ENCODE measurements around the gene MICAL2. TPM values are rescaled to one million over a fixed set of nuclear protein-coding genes. Genes with fewer than 3 reads are reported as not detected.

Gene MICAL2
- total RNA-seq, 1 donor from 2014 or later: 110 TPM

DNA sequence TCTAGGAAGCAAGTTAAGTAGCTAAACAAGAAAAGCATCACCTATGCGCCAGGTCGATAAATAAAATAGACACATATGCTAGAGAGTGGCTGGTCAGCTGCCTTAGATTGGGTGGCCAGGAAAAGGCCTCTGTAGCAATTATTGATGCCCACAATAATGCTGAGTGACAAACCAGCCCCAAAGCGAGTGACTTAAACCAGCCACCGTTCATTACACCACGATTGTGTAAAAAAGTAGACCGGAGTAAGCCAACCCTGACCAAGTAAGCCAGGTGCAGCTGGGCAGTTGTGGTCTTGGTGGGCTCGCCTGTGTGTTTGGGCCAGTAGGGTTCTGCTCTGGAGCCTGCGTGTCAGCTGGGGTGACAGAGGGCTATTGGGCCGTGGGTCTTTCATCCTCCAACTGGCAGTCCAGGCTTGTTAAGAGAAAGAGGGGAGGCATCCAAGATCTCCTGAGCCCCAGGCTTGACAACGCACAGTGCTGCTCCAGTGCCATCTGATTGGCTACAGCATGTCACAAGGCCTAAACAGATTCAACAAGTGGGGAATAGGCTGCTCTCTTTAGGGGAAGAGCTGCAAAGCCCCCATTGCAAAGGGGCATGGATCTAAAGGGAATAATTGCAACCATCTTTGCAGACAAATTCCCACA is 166.6 kb downstream of the MICAL2 start:
- DNase-seq: no peak

- DNase-seq: no peak
Measured at GRCh38 chr11:12278766-12279671, 168.6 kb downstream of the MICAL2 start.

GRCh38 chr11:12279672-12280108 is 169.3 kb downstream of the MICAL2 start:
- DNase-seq: no peak

GRCh38 chr11:12280199-12280837 is 169.9 kb downstream of the MICAL2 start:
- DNase-seq: peak; percentile 21

DNA sequence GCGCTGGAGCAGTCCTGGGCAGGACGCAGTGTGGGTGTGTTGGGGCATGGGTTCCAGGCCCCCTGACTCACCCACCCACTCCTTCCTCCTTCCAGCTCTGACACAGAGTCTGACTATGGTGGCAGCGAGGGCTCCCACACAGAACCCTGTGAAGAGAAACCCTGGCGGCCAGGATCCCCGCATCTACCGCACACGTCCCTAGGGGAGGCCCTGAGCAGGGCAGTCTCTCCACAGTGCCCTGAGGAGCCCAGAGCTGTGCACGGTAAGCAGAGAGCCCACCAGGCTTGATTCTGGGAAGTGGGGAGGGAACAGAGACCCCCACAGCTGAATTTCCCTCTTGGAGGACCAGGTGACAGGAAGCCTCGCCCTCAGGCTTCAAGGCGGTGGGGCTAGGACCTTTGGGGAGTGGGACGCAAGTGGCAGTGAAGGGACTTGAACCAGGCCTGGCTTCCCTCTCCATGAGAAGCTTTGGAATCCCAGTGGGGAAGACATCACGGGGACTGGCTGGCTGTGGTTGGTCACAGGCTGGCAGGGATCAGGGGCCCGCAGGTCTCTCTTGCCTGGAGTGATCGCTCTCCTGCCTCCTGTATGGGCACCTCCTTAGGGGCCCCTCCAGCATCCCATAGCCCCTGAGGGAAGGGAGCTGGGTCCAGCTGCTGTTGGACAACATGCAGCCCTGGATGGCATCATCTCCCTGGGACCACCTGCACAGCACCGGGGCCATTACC is 170.6 kb downstream of the MICAL2 start:
- peak; percentile 58 for DNase-seq

DNA sequence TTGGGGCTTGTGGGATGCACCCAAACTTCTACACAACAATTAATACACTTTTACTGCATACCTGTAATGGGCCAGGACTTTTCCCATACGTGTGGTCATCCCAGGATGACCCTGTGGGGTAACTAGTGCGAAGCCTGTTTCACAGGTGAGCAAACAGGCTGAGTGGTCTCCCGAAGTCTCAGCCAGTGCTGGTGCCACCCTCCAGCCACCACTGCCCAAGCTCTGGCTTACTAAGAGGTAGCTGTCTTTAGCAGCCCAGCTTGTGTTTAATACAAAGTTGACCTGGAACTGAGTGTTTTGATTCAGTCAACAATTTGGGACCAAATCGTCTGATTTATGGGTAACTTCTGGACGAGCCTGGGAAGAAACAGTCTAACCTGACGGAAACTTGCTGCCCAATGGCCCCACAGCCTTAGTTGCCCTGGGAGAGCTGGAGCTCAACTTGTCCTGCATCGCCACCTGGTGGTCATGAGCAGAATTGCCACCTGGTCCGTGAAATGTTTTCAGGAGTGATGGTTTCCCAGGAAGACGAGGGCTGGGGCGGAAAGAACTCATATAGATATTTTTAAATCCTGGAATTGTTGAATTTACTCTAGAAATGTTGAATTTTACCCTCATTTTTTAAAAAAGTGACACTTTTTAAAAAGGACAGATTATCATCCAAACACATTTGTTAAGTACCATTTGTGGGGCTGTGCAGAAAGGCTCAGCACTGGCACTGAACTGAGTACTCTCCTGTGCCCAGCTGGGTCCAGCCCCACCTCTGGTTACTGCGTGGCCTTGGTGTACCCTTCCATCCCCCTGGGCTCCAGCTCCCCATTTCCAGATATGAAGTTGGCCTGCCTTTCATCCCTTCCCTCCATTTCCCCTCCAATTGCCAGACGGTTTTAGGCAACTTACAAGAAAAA is 171.4 kb downstream of the MICAL2 start:
- peak; percentile 93 for DNase-seq

GRCh38 chr11:12282676-12283075 is 172.3 kb downstream of the MICAL2 start:
- DNase-seq: no peak

DNA sequence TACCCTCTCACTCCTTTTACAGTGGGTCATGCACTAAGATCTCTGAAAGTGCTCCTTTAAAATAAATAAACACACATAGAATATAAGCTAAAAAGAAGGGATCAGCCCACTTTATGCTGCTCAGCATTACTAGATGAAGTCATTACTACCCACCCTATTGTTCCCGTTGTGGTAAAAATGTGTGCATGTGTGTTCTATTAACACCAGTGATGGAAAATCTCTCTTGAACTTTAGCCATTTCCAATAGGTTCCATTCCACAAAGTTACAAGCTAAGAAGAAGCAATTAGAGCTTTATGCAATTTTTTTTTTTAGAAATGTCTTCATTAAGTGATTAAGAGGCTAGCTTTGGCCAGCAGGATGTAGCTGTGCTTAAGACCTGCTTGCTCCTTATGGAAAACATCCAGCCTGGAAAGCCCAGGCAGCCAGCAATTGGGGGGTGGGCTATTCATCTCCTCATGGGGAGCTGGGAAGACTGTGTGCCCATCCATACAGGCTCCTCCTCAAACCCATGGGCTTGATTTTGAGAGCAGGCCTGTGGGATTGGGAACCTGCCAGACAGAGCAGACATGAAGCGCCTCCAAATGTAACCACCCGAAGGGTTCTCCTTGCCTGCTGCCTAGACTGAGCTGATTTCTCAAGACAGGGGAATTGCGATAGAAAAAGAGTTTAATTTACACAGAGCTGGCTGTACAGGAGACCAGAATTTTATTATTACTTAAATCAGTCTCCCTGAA is 174.1 kb downstream of the MICAL2 start:
- peak; percentile 28 for DNase-seq

DNA sequence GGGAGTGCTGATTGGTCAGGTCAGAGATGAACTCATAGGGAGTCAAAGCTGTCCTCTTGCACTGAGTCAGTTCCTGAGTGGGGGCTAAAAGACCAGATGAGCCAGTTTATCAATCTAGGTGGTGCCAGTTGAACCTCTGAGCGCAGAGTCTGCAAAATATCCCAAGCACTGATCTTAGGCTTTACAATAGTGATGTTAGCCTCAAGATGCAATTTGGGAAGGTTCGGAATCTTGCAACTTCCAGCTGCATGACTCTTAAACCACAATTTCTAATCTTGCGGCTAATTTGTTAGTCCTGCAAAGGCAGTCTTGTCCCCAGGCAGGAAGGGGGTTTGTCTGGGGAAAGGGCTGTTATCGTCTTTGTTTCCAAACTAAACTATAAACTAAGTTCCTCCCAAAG is 174.7 kb downstream of the MICAL2 start:
- peak; percentile 48 for DNase-seq

DNA sequence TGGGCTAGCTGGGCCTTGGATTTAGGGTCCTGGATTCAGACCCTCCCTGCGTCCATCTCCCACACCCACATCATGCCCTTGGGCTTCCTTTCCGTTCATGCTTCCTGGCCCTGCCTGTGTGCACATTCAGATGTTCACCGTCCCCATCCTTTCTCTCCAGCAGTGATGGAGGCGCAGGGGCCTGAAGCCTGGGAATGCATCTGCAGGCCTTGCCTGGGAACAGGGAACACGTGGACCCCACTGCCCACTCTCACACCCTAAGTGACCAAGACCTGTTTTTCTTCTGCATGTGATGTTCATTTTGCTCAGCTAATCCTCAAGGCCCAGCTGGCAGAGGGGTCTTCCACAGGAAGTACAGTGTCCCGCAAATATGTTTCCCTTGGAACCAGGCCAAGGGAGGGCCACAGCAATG is 175.4 kb downstream of the MICAL2 start:
- peak; percentile 51 for DNase-seq

DNA sequence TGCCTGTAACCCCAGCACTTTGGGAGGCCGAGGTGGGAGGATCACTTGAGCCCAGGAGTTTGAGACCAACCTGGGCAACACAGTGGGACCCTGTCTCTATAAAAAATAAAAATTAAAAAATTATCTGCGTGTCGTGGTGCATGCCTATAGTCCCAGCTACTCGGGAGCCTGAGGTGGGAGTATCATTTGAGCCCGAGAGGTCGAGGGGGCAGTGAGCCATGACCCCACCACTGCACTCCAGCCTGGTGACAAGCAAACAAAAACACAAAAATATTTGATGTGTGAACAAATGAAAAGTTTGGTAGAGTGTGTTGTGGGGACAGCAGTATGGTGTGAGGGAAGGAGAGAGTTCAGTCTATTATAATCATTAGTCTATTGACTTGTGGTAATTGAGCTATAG is 176.2 kb downstream of the MICAL2 start:
- DNase-seq: no peak

DNA sequence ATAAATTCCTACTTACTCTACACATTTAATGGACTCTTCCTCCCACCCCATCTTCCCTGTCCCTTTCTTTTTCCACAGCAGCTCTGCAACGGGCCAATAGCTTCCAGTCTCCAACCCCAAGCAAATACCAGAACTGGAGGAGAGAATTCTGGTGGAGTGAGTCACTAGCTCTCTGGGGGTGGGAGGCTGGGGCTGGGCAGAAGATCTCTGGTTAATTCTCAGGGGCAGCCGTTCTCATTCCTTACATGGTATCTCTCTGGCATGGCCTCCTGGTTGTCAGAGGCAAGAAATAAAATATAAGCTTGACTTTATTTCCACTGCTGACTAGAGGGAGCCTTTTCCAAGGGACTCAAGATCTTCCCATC is 176.6 kb downstream of the MICAL2 start:
- peak; percentile 83 for DNase-seq

DNA sequence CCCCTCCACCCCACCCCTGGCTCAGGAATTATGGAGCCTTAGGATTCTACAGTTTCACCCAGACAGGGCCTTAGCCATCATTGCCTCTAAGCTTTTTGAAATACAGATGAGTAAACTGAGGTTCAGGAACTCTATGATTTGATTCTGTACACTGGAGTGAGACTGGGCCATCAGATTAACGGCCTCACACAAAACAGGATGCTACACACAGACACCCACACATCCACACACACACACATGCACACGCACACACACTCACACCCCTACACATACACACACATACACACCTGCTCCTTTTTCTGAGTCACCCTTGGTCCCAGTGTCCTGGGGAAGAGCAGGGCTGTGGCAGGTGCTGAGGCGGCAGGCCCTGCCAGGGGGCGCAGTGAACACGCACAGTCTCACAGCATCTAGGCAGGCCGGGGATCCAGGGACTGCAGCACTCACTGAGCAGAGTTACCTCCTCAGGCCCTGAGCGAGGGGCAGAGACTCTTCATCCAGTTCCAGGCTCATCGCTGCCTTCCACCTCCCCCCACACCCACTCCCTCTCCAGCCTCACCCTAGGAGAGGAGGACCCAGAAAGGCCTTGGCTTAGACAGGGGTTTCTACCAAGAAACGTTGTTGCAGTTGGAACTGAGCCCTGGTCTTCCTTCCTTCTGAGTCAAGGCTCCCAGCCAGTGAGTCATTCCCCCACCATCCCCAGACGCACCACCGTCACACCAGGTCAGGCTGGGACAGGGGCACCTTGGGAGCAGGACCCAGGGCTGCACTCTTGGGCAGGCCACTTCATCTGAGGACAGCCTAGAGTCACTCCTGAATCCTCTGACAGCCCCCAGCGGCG is 177.2 kb downstream of the MICAL2 start:
- peak; percentile 93 for DNase-seq

- DNase-seq: peak; percentile 92
Measured at GRCh38 chr11:12288212-12288930, 178.0 kb downstream of the MICAL2 start.

GRCh38 chr11:12288931-12289666 is 178.7 kb downstream of the MICAL2 start:
- DNase-seq: no peak

DNA sequence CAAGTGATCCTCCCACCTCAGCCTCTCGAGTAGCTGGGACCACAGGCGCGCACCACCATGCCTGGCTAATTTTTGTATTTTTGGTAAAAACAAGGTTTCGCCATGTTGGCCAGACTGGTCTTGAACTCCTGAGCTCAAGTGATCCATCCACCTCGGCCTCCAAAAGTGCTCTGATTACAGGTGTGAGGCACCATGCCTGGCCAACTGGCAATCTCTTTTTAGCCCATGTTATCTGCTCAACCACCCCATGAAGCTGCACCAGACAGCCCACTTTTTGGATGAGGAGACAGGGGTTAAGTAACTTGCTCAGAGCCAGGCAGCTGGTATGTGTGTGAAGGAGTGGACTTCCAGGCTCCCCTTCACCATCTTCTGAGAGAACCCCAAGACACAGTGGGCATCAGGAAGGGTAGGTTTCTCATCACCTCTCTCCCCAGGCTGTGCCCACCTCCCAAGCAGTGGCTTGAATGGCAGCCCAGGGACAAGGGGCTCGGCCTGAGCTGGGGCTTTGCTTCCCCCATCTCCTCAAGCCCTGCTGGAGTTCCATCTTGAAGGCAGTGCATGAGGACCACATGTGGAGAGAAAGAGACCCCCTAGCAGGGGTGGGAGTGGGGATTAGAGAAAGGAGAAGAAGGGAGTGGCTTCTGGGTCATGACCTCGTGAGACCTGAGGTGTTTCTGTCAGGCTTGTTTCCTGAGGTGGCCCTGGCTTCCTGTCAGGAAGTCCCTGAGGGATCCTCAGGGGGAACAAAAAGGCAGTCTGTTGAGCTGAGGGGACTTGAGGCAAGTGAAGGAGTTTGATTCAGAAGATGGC is 179.5 kb downstream of the MICAL2 start:
- DNase-seq: no peak

DNA sequence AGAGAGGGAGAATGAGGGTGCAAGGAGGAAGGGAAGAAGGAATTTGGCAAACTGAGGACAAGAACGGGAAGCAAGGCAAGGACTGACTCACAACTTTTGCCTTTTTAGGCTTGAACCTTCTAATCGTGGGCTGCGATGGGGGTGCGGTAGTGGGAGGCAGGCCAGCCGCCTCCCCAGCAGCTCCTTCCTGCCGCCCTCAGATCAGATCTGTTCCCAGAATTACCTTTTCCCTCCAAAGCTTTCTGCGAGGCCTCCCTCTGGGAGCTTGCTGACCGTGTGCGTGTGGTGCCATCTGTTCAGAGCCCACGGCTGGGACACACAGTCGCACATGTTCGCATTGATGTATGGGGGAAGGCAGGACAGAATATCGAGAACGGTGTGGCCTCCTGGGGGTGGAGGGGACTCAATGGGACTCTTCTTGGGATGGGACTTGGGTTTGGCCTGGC is 180.1 kb downstream of the MICAL2 start:
- no peak for DNase-seq

DNA sequence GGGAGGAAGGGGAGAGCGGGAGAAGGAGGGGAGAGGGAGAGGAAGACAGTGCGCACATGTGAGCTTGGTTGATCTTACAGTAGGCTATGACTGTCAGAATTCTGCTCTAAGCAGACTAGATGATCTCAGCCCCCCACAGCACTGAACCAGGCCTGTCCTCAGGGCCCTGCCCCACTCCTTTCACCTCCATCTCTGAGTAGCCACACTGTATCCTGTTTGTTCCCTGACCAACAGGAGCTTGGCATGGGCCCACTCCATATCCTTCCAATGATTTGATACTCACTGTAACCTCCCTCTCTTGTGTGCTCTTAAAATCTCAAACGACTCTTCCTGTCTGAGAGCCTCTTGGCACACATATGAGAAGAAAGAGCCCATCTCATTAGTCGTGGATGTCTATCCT is 180.9 kb downstream of the MICAL2 start:
- no peak for DNase-seq
